Endothelial cell of umbilical vein (primary cell): ENCODE data around the gene TMEM151B. TPM values are rescaled to one million over a fixed set of nuclear protein-coding genes. Genes with fewer than 3 reads are reported as not detected.

Source experiments
- BruUV-seq: library from RNA; stranded (reverse); fragments of 400-500 nt; replicated peaks from 2 replicates; lab custom pipeline; 2021; lab: Mats Ljungman, UMichigan
- CTCF ChIA-PET: fragments of 300-600, 350-600 bp; sonication (Branson Sonifier 250); formaldehyde crosslinking; loops from one replicate; lab custom pipeline; 2021; ENCODE audit warnings: antibody characterized with exemption, inconsistent platforms; lab: Charles Lee
- POLR2A ChIA-PET: fragments of 300-600, 350-600 bp; sonication (Branson Sonifier 250); formaldehyde crosslinking; loops from one replicate; lab custom pipeline; 2021; ENCODE audit warnings: antibody characterized with exemption, inconsistent platforms; lab: Charles Lee
- DNase-seq: peaks from one replicate; pipeline ENCODE4 v3.0.0-alpha.2; 2011; ENCODE audit warnings: low read depth, low spot score
- FAIRE-seq: peaks from 2 replicates; lab custom pipeline; 2011; peaks lifted over from hg19 to GRCh38; lab: Jason Lieb, UNC
- H2AFZ ChIP-seq: 2 replicates; pipeline ENCODE4 v1.6.0; 2012; ENCODE audit warnings: low read depth, low read length, control low read depth, inconsistent platforms
- H3K27ac ChIP-seq: 2 replicates; pipeline ENCODE4 v1.5.1; 2011; ENCODE audit warnings: low read depth, mild to moderate bottlenecking, control low read depth, low read length, moderate library complexity; ENCODE audit not compliant: insufficient read depth
- H3K27me3 ChIP-seq, 2 experiments: 2 replicates each; pipeline versions ENCODE4 v1.6.0 to v1.6.1; 2011; ENCODE audit warnings: low read length in 2 of 2, mixed read lengths in 1 of 2; ENCODE audit not compliant: control insufficient read depth in 2 of 2, insufficient read depth in 2 of 2
- H3K36me3 ChIP-seq, 2 experiments: 2 replicates in 1 of 2; 3 replicates in 1 of 2; pipeline ENCODE4 v1.5.1; 2011; ENCODE audit warnings: low read length in 2 of 2, mild to moderate bottlenecking in 1 of 2, moderate library complexity in 1 of 2; ENCODE audit not compliant: control insufficient read depth in 2 of 2, insufficient read depth in 2 of 2; ENCODE audit errors: extremely low read depth in 1 of 2
- H3K4me1 ChIP-seq: 3 replicates; pipeline ENCODE4 v1.5.1; 2011; ENCODE audit warnings: mild to moderate bottlenecking, low read length; ENCODE audit not compliant: control insufficient read depth, insufficient read depth; ENCODE audit errors: extremely low read depth
- H3K4me2 ChIP-seq: 2 replicates; pipeline ENCODE4 v1.6.1; 2011; ENCODE audit warnings: low read length, control low read depth, mixed read lengths; ENCODE audit not compliant: insufficient read depth
- H3K4me3 ChIP-seq, 3 experiments: fragments of 200-600 bp in 1 of 3; sonication (generic), shearing (Covaris generic) in 1 of 3; replicated peaks in 1 of 3; 2 replicates each; pipeline ENCODE4 v1.5.1; 2011 to 2016; ENCODE audit warnings: control low read depth in 3 of 3, low read length in 3 of 3, mild to moderate bottlenecking in 2 of 3, inconsistent platforms in 1 of 3, low read depth in 1 of 3, moderate library complexity in 1 of 3; ENCODE audit not compliant: insufficient read depth in 1 of 3
- H3K79me2 ChIP-seq: 2 replicates; pipeline ENCODE4 v1.6.0; 2012; ENCODE audit warnings: low read length, inconsistent platforms; ENCODE audit not compliant: control insufficient read depth, insufficient read depth
- H3K9ac ChIP-seq: replicated peaks from 2 replicates; pipeline ENCODE3; 2011; ENCODE audit warnings: low read length, control low read depth; ENCODE audit not compliant: insufficient read depth; ENCODE audit errors: extremely low read depth
- H3K9me1 ChIP-seq: replicated peaks from 3 replicates; pipeline ENCODE4 v1.6.0; 2011; ENCODE audit warnings: mild to moderate bottlenecking, low read length; ENCODE audit not compliant: control insufficient read depth, insufficient read depth; ENCODE audit errors: extremely low read depth
- H3K9me3 ChIP-seq: replicated peaks from 2 replicates; pipeline ENCODE4 v1.5.1; 2012; ENCODE audit warnings: low read length, inconsistent platforms; ENCODE audit not compliant: control insufficient read depth, insufficient read depth
- H4K20me1 ChIP-seq: replicated peaks from 2 replicates; pipeline ENCODE3; 2011; ENCODE audit warnings: mild to moderate bottlenecking, low read length; ENCODE audit not compliant: control insufficient read depth, insufficient read depth; ENCODE audit errors: extremely low read depth
- CTCF ChIP-seq, 2 donors: IDR thresholded peaks; 1 replicate in 1 of 2; 2 replicates in 1 of 2; pipeline ENCODE4 v1.5.1; 2011; ENCODE audit warnings: low read length in 2 of 2, mild to moderate bottlenecking in 2 of 2, moderate library complexity in 2 of 2, control low read depth in 1 of 2, inconsistent platforms in 1 of 2, low read depth in 1 of 2; ENCODE audit not compliant: insufficient read depth in 1 of 2; ENCODE audit errors: extremely low read depth in 1 of 2
- FOS ChIP-seq: IDR thresholded peaks from 2 replicates; pipeline ENCODE4 v1.6.1; 2011; ENCODE audit warnings: mild to moderate bottlenecking, low read length, moderate library complexity, borderline replicate concordance; ENCODE audit not compliant: insufficient read depth
- GATA2 ChIP-seq: IDR thresholded peaks from 2 replicates; pipeline ENCODE4 v1.7.0; 2011; ENCODE audit warnings: low read depth, mild to moderate bottlenecking, moderate library complexity, mixed read lengths, low read length; ENCODE audit not compliant: insufficient read length, insufficient read depth
- MAX ChIP-seq: IDR thresholded peaks from 2 replicates; pipeline ENCODE4 v1.6.1; 2011; ENCODE audit not compliant: insufficient read depth, insufficient read length
- MYC ChIP-seq: IDR thresholded peaks from one replicate; pipeline ENCODE4 v1.6.1; 2011; ENCODE audit warnings: mild to moderate bottlenecking, low read depth, low read length
- POLR2A ChIP-seq: IDR thresholded peaks from 2 replicates; pipeline ENCODE4 v1.6.1; 2012; ENCODE audit warnings: low read depth, mild to moderate bottlenecking, control low read depth, low read length
- POLR2AphosphoS5 ChIP-seq: IDR thresholded peaks from 2 replicates; pipeline ENCODE4 v1.6.1; 2012; ENCODE audit warnings: low read depth, mild to moderate bottlenecking, control low read depth, low read length, moderate library complexity; ENCODE audit not compliant: insufficient read depth
- dilution Hi-C: fragments of 300-500 bp; cut with MboI; formaldehyde crosslinking; loops from one replicate; pipeline ENCODE4 v1.15.0; 2019; ENCODE audit warnings: low sequenced_read_pairs; ENCODE audit not compliant: extremely low pct_ligation_motif_present
- intact Hi-C: fragments of 100-400 bp; cut with micrococcal nuclease; formaldehyde crosslinking; loops from one replicate; pipeline ENCODE4 v1.10.0; 2022
- polyA plus RNA-seq, 4 experiments: library from polyadenylated mRNA; depleted of rRNA in 3 of 4; stranded (reverse) in 3 of 4; unstranded in 1 of 4; fragments of >200 nt; gene quantifications; 2 replicates each; pipeline versions ENCODE4 v1.2.1 to v1.2.3, GENCODE V29; 2011 to 2012; ENCODE audit warnings: missing spikeins in 1 of 4
- total RNA-seq: library from RNA; stranded (reverse); gene quantifications from 2 replicates; pipeline ENCODE4 v1.2.3, GENCODE V29; 2021

The TMEM151B gene
- total and polyA plus RNA-seq, 2 donors (not counting 3 experiments of a cell fraction or from before 2014, with no cell fraction given), result 0.03 to 0.07 TPM

GRCh38 chr6:44257025-44257752 is 13.1 kb upstream of the TMEM151B start, which contains the start of gene SLC35B2:
SLC35B2 (minus strand) TSS chr6:44257528; CDS start chr6:44257410, 118 bp downstream.
- ChIA-PET POLR2A (interaction anchor here (0.6 to 2.9 kb wide), 5 partner anchors 10 to 161 kb away, joined by 3 to 49 read pairs (median 4); partner anchors contain the start of genes HSP90AB1 and TMEM63B), CTCF (interaction anchor here (0.8 to 3.3 kb wide), 20 partner anchors 10 to 160 kb away, joined by 3 to 38 read pairs (median 4); partner anchors contain the start of gene HSP90AB1)
- peak; percentile 76 for DNase-seq
- Histone ChIP-seq H3K27ac (peak within 1 kb of the TSS; percentile 49), H2AFZ (peak within 1 kb of the TSS; percentile 56), H3K27me3 (no peaks in the 10 kb centered on the region), H3K9me1 (no peaks in the 10 kb centered on the region), H3K9ac (peak within 1 kb of the TSS; percentile 69), H3K4me2 (peak within 1 kb of the TSS; percentile 63), H3K4me3 (peak within 1 kb of the TSS; percentile 67 to 89 (median 74)), H4K20me1 (no peaks in the 10 kb centered on the region), H3K79me2 (peaks cover 30% of the 10 kb centered on the region), H3K36me3 (peaks cover 19 to 45% of the 10 kb centered on the region in 2 experiments), H3K4me1 (peaks cover 14% of the 10 kb centered on the region), H3K9me3 (no peaks in the 10 kb centered on the region)
- no TSS peak for BruUV-seq
- peak; percentile 73 for FAIRE-seq
- dilution Hi-C loops (no loop called here), intact Hi-C loops (loop anchor here (1.0 to 2.0 kb wide), 2 partner anchors 36 to 85 kb away; no protein-coding TSS in a partner anchor)
- TF ChIP-seq GATA2 (no peak), MYC (no peak), POLR2A (peak; percentile 79), FOS (no peak), POLR2AphosphoS5 (peak; percentile 88), MAX (peak; percentile 84), CTCF (IDR thresholded peaks at IDR 0.05; ENCODE audit: extremely low read depth in 1 of 2, insufficient read depth in 1 of 2, low read depth in 1 of 2, low read length in 2 of 2) (peak; percentile 65 to 66)
